AG04449 (cell line): Measurements from ENCODE around the gene SRL.
A peak's percentile ranks its signal among the peaks of the same experiment; 100 is the strongest.

Experiments used
- CTCF ChIA-PET: fragments of 350-600 bp; formaldehyde crosslinking; extraction: SDS; loops from one replicate; lab custom pipeline; 2021; ENCODE audit warnings: antibody characterized with exemption; lab: Yijun Ruan, JAX
- POLR2A ChIA-PET: fragments of 400-600, 350-600 bp; formaldehyde crosslinking; extraction: SDS; loops from one replicate; lab custom pipeline; 2020; ENCODE audit warnings: antibody characterized with exemption, inconsistent platforms; lab: Yijun Ruan, JAX
- DNase-seq: peaks from one replicate; pipeline ENCODE4 v3.0.0-alpha.2; 2010; ENCODE audit warnings: low read depth, low spot score
- H3K4me3 ChIP-seq: 2 replicates; pipeline ENCODE4 v1.5.1; 2011; ENCODE audit warnings: low read depth, mild to moderate bottlenecking, control low read depth, low read length
- TF ChIP-seq, protein P1 (sequence below): IDR thresholded peaks from one replicate; pipeline ENCODE4 v1.5.1; 2011; ENCODE audit warnings: mild to moderate bottlenecking, moderate library complexity, low read length, control low read depth, inconsistent platforms; ENCODE audit not compliant: insufficient read depth; ENCODE audit errors: missing control alignments

SRL gene

DNA sequence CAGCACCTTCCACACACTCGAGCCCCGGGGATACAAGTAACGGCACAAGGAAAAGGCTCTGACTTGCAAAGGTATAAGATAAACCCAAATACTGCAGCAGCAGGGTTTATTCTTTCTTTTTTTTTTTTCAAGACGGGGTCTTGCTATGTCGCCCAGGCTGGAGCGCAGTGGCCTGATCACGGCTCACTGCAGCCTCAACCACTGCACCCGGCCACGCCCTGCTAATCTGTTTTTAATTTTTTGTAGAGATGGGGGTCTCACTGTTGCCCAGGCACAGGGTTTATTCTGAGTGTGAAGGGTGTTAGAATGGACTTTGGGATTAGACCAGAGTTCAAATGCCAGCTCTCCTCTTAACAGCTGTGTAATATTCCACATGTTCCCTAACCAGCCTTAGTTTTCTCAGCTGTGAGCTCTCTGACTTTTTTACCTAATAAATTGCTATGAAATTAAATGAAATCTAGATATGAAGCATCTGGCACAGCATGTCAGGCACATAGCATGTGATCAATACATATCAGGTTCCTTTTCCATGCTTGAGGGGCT is 63.3 kb downstream of the SRL start:
- no peak for DNase-seq
- H3K4me3 ChIP-seq = no peak overlapping the region
- CTCF ChIA-PET = interaction anchor here (1.0 to 1.2 kb wide), 2 partner anchors 13 to 15 kb away, joined by 3 read pairs; no protein-coding TSS in a partner anchor
- POLR2A ChIA-PET = no interaction called here
- TF ChIP-seq, protein P1, sequence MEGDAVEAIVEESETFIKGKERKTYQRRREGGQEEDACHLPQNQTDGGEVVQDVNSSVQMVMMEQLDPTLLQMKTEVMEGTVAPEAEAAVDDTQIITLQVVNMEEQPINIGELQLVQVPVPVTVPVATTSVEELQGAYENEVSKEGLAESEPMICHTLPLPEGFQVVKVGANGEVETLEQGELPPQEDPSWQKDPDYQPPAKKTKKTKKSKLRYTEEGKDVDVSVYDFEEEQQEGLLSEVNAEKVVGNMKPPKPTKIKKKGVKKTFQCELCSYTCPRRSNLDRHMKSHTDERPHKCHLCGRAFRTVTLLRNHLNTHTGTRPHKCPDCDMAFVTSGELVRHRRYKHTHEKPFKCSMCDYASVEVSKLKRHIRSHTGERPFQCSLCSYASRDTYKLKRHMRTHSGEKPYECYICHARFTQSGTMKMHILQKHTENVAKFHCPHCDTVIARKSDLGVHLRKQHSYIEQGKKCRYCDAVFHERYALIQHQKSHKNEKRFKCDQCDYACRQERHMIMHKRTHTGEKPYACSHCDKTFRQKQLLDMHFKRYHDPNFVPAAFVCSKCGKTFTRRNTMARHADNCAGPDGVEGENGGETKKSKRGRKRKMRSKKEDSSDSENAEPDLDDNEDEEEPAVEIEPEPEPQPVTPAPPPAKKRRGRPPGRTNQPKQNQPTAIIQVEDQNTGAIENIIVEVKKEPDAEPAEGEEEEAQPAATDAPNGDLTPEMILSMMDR = no peak

GRCh38 chr16:4176906-4177417 is 64.9 kb downstream of the SRL start:
- TF ChIP-seq, protein P1 = no peak
- POLR2A ChIA-PET = no interaction called here
- CTCF ChIA-PET = no interaction called here
- DNase-seq = no peak
- H3K4me3 ChIP-seq = no peak overlapping the region

DNA sequence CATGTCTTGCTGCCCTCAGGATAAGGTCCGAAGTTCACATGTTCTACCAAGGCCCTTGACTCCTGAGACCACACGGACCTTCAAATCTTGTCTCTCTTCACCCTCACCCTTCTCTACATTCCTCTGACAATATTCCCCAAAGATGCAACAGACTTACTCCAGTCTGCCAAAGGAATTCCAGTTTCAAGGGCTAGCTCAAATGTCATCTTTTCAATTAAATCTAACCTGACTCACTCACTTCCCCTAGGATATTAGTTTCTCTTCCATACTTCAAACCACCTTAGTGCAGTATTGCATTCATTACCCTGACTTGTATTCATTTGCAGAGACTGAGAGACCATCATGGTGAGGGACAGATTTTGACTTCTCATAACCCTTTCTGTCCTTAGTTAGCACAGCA is 66.0 kb downstream of the SRL start:
- TF ChIP-seq, protein P1 = no peak
- DNase-seq = no peak
- H3K4me3 ChIP-seq = no peak overlapping the region
- CTCF ChIA-PET = interaction anchor here (1.4 kb wide), 1 partner anchor 73 kb away, joined by 3 read pairs; no protein-coding TSS in a partner anchor
- POLR2A ChIA-PET = no interaction called here

DNA sequence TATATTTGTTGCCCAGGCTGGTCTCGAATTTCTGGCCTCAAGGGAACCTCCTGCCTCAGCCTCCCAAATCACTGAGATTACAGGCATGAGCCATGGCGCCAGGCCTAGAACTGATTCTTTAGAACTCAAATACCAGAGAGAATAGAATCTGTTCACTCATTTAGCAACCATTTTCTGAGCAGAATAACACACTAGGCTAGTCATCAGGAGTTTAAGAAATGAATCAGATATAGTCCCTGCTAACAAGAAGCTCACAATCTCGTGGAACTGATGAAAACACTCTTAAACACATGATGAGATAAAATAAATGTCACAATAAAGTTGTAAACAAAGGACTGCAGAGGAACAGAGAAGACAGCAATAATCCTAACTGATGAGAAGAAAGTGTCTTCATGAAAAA is 69.8 kb downstream of the SRL start:
- ChIA-PET CTCF (interaction anchor here (1.0 to 1.1 kb wide), 2 partner anchors 9 to 82 kb away, joined by 3 to 4 read pairs; no protein-coding TSS in a partner anchor), POLR2A (no interaction called here)
- TF ChIP-seq, protein P1 = no peak
- no peak overlapping the region for H3K4me3 ChIP-seq
- DNase-seq = peak; percentile 47

GRCh38 chr16:4169415-4169814 is 72.5 kb downstream of the SRL start:
- ChIA-PET POLR2A (no interaction called here), CTCF (no interaction called here)
- TF ChIP-seq, protein P1 = no peak
- H3K4me3 ChIP-seq = no peak overlapping the region
- no peak for DNase-seq

GRCh38 chr16:4166821-4167220 is 75.1 kb downstream of the SRL start:
- TF ChIP-seq, protein P1 = no peak
- DNase-seq = no peak
- H3K4me3 ChIP-seq = no peak overlapping the region
- POLR2A ChIA-PET = no interaction called here
- CTCF ChIA-PET = interaction anchor here (1.6 kb wide), 1 partner anchor 87 kb away, joined by 4 read pairs; no protein-coding TSS in a partner anchor
